T1000 (cell line): ENCODE results near the gene DYNC1I2.

ENCODE experiments used
- DNase-seq: peaks from one replicate; lab custom pipeline; 2025; ENCODE audit warnings: mixed read lengths; lab: John Stamatoyannopoulos, UW

Gene DYNC1I2

GRCh38 chr2:171778515-171778914, 91.2 kb downstream of the DYNC1I2 start:
- DNase-seq, result no peak

DNA sequence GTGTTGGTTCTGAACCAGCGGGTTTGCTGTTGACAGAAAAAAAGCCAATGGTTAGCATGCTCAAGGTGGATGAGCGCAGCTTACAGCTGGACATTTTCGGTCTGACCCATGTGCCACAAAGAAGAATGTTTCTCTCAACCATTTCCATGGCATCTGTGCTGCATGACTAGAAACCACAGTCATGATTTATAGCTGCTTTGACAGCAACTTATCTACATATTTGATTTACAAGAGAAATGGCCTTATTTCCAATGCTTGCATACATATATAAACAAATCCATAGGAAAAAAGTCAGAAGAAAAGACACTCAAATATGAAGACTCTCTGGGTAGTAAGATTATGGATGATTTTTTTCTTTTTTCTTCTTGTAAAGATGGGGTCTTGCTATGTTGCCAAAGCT, 98.2 kb downstream of the DYNC1I2 start:
- no peak for DNase-seq

DNA sequence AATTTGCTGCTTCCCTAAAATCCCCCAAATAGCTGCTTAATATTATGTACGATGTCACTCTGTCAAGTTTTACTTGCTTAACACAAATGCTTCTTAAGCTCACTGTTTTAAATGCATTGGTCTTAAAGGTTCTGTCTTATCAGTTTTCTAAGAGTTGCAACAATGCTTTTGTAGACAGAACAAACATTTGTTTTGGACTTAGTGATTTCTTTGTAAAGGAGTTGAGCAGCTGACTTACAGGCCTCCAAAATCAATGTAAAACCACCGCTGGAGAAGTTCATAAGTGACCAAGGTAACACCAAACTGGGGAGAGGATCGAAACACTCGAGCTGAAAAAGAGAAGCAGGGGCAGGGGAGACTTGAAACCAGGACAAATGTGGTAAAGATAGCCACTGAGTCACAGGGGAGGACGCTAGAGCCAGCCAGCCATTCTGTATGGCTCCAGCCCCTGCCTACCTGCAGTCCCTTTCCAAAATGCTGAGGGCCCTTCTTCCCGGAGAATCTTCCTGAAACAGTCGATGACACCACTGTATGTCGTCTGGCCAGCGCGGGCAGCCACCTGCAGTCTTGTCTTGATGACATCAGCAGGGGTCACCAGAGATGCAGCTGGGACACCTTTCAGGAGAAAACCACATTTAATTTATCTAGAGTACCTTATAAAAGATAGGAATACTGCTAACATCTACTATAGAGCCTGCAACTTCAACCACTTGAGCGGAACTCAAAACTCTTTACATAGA, 100.2 kb downstream of the DYNC1I2 start:
- no peak for DNase-seq

DNA sequence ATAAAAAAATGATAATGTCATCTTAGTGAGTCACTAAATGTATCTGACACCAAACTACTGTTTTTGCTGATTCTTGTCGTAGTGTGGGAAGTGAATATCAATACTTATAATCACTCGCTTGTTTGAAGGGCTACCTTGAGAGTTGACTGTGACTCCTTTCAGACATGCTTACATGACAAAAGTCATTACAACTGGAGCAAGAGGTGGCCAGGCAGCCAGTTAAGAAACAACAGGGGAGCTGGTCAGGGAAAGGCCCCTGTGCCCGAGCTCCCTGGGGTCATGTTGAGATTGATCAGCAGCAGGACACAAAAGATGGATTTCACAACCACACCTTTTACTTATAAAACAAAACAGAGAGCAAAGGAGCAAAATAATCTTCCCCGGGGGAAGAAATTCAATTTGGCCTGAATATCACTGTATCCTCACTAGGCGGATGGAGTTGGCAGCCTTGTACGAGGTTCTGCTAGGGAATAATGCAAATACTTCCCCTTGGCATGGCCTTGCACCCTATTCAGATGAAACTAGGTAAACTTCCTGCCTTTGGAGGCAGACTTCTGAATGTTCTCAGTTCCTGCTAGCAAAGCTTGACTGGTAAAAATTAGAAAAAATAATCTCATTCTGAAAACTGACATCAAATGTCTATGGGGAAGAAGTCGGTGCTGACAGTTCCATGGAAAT, 101.2 kb downstream of the DYNC1I2 start:
- no peak for DNase-seq

GRCh38 chr2:171789956-171790355, 102.7 kb downstream of the DYNC1I2 start:
- no peak for DNase-seq

DNA sequence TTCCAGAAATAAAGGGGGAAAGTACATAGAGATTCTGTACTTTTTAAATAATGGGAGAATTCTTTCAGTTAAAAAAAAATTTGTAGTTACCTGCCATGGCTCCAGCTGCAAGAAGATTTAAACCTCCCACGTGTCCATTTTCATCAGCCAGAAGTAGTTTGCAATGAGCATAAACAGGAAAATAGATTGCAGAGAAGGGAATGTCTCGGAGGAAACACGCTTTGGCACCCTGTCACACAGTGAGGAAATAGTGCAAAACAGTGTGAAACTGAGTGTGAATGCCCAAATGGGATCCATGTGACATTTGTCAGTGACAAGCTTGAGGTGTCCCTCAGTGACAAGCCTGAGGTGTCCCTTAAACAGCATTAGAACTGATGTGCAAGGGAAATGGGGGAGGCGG, 104.1 kb downstream of the DYNC1I2 start:
- no peak for DNase-seq

- no peak for DNase-seq
These were observed 104.9 kb downstream of the DYNC1I2 start for GRCh38 chr2:171792157-171792556.

GRCh38 chr2:171792886-171793580, 105.8 kb downstream of the DYNC1I2 start:
- no peak for DNase-seq

DNA sequence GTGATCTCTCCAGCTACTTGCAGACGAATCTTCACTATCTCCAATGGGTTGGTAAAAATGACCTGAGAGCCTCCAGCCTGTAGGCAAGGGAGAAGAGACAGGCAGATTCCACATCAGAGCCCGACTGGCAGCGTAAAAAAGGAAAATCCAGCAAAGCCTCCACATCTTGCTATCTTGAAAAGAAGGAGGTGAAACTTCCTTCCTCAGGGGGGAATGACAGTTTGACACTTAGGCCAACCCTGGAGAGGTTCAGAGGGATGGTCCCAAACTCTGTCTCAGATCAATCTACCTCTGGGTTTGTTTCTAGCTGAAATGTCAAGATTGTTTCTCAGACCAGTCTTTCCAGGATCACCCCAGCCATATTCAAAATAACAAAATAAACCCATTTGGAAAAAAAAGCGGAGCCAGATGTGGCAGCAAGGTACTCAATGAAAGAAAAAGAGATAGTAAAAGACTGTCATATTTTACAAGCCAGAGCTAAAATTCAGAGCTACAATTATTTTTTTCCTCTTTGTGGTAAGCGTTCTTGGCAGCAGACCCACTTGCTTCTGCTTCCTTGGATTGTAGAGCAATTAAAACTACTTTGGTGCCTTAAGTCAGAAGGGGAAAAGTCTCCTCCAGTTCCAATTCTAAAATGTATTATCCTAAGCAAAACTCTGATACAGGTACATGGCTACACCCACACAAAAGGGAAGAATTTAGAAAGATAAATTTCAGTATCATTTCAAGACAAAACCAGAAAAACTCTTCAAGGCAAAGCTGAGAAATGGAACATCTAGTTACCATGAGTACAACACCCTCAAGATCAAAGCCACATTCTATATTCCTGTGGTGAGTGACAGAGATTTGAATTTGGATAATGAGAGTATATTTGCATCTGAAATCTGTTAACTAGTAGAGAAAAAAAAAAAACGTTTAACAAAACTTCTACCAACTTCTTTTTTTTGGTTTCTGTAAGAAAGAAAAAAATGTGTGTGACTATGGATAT, 106.7 kb downstream of the DYNC1I2 start:
- no peak for DNase-seq

- DNase-seq, result no peak
These were observed 107.6 kb downstream of the DYNC1I2 start for GRCh38 chr2:171794918-171795317.
